Suprapubic skin (tissue), 4 donors: ENCODE results near the gene MYL5. TPM values are rescaled to one million over a fixed set of nuclear protein-coding genes. Genes with fewer than 3 reads are reported as not detected.
"Not testable (repeated sequence)": the region's sequence is repeated elsewhere in the genome, so short reads cannot be mapped to it uniquely, and the experiment has no call there.

Experiments used
- DNase-seq, 2 donors: peaks; one replicate each; pipeline ENCODE4 v3.0.0-alpha.2; 2019; ENCODE audit warnings: low spot score in 2 of 2
- H3K27ac ChIP-seq: fragments of 200-600 bp; sonication (generic); one replicate; pipeline ENCODE4 v1.5.1; 2019
- H3K27me3 ChIP-seq: fragments of 200-600 bp; sonication (generic); one replicate; pipeline ENCODE4 v1.5.1; 2019
- H3K36me3 ChIP-seq: fragments of 200-600 bp; sonication (generic); one replicate; pipeline ENCODE4 v1.5.1; 2019
- H3K4me1 ChIP-seq: fragments of 200-600 bp; sonication (generic); one replicate; pipeline ENCODE4 v1.5.1; 2019
- H3K4me3 ChIP-seq: fragments of 200-600 bp; sonication (generic); one replicate; pipeline ENCODE4 v1.5.1; 2019; ENCODE audit warnings: mild to moderate bottlenecking
- H3K9me3 ChIP-seq: fragments of 200-600 bp; sonication (generic); one replicate; pipeline ENCODE4 v1.5.1; 2019
- EP300 ChIP-seq: sonication (generic); formaldehyde crosslinking; IDR thresholded peaks from one replicate; pipeline ENCODE4 v1.6.1; 2017; ENCODE audit warnings: antibody characterized with exemption
- POLR2A ChIP-seq, 2 donors: fragments of 450-650 bp; IDR thresholded peaks; one replicate each; pipeline ENCODE4 v1.6.1; 2017; ENCODE audit warnings: antibody characterized with exemption in 2 of 2, mild to moderate bottlenecking in 2 of 2, moderate library complexity in 2 of 2
- POLR2AphosphoS5 ChIP-seq, 3 donors: sonication (generic); formaldehyde crosslinking; IDR thresholded peaks; one replicate each; pipeline ENCODE4 v1.6.1; 2017; ENCODE audit warnings: antibody characterized with exemption in 3 of 3
- WGBS: methylation state at CpG from one replicate; pipeline ENCODE4 v1.1.5; 2018; 5-methylcytosine and 5-hydroxymethylcytosine counted together
- total RNA-seq, 4 donors: library from RNA; depleted of rRNA; stranded (reverse); fragments of >200 nt; gene quantifications; one replicate each; pipeline ENCODE4 v1.1.0, GENCODE V29; 2016
- TF ChIP-seq, protein P1 (sequence below), 2 donors: fragments of 200-600 bp in 1 of 2; fragments of 450-650 bp in 1 of 2; sonication (generic) in 1 of 2; IDR thresholded peaks; one replicate each; pipeline ENCODE4 v1.5.1; 2016 to 2019; ENCODE audit warnings: antibody characterized with exemption in 2 of 2, mild to moderate bottlenecking in 1 of 2, moderate library complexity in 1 of 2

MYL5 gene
- total RNA-seq, 4 donors from 2014 or later, result 5.3 to 20.4 (median 10.5) TPM

DNA sequence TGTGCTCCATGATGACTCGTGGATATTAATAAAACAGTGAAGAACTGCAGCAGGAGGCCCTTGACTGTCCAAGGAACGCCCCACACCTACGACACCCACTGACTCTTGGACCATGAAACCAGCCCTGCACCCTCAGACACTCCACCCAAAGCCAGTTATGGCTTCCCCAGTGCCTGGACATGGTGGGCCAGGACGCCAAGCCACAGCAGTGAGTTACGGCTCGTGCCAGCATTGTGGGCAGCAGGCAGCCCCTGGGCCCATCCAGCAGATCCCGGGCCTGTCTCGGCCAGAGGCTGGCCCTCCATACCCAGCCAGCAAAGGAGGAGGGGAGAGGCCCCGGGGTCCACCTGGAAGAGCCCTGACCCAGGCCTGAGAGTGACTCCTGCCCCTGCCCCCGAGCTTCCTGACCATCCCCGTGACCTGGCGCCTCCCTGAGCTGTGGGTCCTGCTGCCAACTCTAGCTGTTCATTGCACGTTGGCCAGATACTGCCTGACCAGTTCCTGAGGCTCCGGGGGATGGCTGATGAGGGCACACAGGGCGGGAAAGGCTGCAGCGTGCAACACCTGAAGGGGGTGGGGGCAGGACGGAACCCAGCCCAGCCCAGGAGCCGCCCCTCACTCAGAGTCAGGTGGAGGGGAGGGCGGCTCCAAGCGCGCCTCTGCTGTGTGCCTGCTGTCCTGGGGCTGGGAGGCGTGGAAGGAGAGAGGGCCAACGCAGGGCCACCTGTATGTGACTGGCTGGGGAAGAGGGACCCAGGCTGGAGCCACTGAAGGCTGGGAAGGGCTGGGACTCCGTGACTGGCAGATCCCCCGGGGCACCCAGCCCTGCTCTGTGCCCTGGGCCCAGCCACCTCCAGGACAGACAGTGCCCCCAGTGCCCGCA, 13.9 kb downstream of the MYL5 start:
- TF ChIP-seq POLR2AphosphoS5 (IDR thresholded peaks at IDR 0.05) (no peak), POLR2A (IDR thresholded peaks at IDR 0.05) (no peak), EP300 (no peak)
- TF ChIP-seq, protein P1, sequence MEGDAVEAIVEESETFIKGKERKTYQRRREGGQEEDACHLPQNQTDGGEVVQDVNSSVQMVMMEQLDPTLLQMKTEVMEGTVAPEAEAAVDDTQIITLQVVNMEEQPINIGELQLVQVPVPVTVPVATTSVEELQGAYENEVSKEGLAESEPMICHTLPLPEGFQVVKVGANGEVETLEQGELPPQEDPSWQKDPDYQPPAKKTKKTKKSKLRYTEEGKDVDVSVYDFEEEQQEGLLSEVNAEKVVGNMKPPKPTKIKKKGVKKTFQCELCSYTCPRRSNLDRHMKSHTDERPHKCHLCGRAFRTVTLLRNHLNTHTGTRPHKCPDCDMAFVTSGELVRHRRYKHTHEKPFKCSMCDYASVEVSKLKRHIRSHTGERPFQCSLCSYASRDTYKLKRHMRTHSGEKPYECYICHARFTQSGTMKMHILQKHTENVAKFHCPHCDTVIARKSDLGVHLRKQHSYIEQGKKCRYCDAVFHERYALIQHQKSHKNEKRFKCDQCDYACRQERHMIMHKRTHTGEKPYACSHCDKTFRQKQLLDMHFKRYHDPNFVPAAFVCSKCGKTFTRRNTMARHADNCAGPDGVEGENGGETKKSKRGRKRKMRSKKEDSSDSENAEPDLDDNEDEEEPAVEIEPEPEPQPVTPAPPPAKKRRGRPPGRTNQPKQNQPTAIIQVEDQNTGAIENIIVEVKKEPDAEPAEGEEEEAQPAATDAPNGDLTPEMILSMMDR (IDR thresholded peaks at IDR 0.05), result no peak
- peak; percentile 69 to 79 for DNase-seq
- Histone ChIP-seq H3K36me3 (no peaks in the 10 kb centered on the region), H3K27ac (peak overlapping the region; percentile 82), H3K27me3 (no peaks in the 10 kb centered on the region), H3K4me3 (peak overlapping the region; percentile 56), H3K9me3 (no peaks in the 10 kb centered on the region), H3K4me1 (peaks cover 48% of the 10 kb centered on the region)
- WGBS, result 52% methylated on average over 15 of the region's 26 CpGs

DNA sequence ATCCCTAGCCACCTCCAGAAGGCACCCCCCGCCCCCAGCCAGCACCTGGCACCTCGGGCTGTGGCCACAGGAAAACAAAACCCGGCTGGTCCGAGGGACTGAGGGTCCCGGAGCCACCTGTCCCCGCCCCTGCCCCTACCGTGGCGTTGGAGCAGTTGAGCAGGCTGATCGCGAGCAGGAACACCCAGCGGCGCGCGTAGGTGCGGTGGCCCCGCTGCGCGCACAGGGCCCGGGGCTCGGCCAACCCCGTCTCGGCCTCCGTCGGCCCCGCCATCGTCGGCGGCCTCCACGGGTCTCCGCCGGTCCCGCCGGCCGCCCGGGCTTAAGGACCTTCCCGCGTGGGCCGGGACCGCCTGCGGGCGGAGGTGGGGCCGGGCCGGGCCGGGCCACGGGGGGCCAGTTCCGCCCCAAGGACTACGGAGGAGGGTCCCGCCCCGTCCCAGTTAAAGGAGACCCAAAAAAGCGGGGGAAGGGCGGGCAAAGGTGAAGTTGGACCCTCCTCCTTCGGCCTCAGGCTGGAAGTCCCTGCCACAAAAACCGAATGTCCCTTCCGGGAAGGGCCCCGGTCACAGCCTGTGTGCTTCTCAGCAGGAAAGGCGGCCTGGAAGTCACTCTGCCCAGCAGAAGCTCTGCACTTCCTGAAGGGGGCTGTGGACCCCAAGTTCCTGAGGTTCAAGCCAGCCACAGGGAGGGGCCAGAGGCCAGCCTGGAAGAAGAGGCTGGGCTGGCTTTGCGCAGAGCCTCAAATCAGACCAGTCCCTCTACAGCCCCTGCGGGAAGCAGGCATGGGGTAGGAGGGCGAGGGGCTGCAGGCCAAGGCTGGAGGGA, 14.7 kb downstream of the MYL5 start, which contains the start of gene SLC49A3:
Gene SLC49A3 (minus strand): TSS at position 298 of the 828 bp plus-strand sequence. CDS start 24 bp downstream, at position 274.
- Histone ChIP-seq H3K27ac (peak within 1 kb of the TSS; percentile 82), H3K36me3 (no peaks in the 10 kb centered on the region), H3K4me3 (peak within 1 kb of the TSS; percentile 56), H3K27me3 (no peaks in the 10 kb centered on the region), H3K9me3 (no peaks in the 10 kb centered on the region), H3K4me1 (peaks cover 39% of the 10 kb centered on the region)
- peak in 1 of 2 donors; percentile 81 for DNase-seq
- WGBS, result 21% methylated on average over 22 of the region's 59 CpGs
- TF ChIP-seq POLR2AphosphoS5 (IDR thresholded peaks at IDR 0.05), result no peak
- no peak for TF ChIP-seq POLR2A (IDR thresholded peaks at IDR 0.05)
- no peak for TF ChIP-seq EP300
- TF ChIP-seq, protein P1 (IDR thresholded peaks at IDR 0.05), result no peak

DNA sequence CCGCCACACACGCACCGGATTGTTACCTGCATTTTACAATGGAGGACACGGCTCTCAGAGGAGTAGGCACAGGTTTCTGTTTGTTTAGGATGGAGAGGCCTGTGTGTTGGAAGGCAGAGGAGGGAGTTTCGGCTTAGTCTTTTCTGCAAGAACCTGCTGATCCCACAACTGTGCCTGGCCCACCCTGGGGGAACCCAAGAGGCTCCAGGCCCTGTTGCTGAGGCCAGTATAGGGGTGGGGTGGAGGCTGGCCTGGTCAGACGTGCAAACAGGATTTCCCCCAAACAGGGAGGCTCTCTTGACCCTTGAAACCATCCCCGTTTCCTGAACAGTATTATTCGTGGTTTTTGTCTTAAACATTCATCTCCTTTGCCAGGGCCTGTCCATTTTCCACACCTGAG, 15.4 kb downstream of the MYL5 start:
- peak overlapping the region; percentile 82 for H3K27ac ChIP-seq
- peak overlapping the region; percentile 56 for H3K4me3 ChIP-seq
- WGBS, result 81% methylated on average over 8 of the region's 8 CpGs

DNA sequence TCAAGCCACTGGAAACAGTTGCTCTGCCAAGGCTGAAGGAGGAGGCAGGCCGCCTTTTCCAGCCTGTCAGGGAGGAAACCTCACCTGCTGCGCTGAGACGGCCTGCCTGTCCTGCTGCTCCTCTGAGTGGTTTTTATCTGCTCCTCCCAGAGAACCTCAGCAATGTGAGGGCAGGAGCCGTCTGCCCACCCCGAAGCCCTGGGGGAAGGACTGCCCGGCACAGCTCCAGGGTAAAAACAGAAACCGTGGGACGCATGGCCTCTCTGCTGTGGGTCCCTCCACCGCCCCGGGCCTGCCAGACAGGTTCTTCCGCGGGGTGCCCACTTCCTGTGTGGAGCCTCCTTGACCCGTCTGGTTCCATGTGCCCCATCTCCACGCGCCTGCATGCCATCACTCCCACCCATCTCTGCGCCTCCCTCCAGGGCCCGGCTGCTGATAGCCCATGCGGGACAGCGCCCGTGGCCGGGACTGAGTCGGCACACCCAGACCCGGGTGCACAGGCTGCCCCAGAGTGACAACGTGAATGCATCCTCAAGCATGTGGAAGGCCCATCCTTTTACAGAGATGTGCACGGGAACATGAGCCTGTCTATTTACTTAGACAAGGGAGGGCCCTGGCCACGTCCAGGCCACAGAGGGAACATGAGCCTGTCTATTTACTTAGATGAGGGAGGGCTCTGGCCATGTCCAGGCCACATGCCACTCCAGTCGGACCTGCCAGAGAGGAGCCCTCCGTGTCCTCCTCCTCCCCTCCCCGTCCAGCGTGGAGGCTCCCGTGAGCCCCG, 18.6 kb downstream of the MYL5 start:
- no peaks in the 10 kb centered on the region for H3K36me3 ChIP-seq
- TF ChIP-seq, protein P1 (IDR thresholded peaks at IDR 0.05), result no peak
- TF ChIP-seq POLR2AphosphoS5 (IDR thresholded peaks at IDR 0.05), result no peak
- no peak for TF ChIP-seq POLR2A (IDR thresholded peaks at IDR 0.05)
- no peak for TF ChIP-seq EP300
- H3K4me1 ChIP-seq, result peaks cover 21% of the 10 kb centered on the region
- H3K27ac ChIP-seq, result no peak overlapping the region
- 68% methylated on average over 30 of the region's 32 CpGs for WGBS
- H3K9me3 ChIP-seq, result no peaks in the 10 kb centered on the region
- no peaks in the 10 kb centered on the region for H3K27me3 ChIP-seq
- no peak overlapping the region for H3K4me3 ChIP-seq
- DNase-seq, result no peak

More for the DNA sequence above, 15.4 kb downstream of the MYL5 start:
- peaks cover 37% of the 10 kb centered on the region for H3K4me1 ChIP-seq
- no peaks in the 10 kb centered on the region for H3K36me3 ChIP-seq
- H3K9me3 ChIP-seq, result no peaks in the 10 kb centered on the region
- no peak for TF ChIP-seq EP300
- TF ChIP-seq, protein P1 (IDR thresholded peaks at IDR 0.05), result no peak
- no peak for TF ChIP-seq POLR2A (IDR thresholded peaks at IDR 0.05)
- no peak for TF ChIP-seq POLR2AphosphoS5 (IDR thresholded peaks at IDR 0.05)
- no peaks in the 10 kb centered on the region for H3K27me3 ChIP-seq
- DNase-seq, result peak in 1 of 2 donors; percentile 67

DNA sequence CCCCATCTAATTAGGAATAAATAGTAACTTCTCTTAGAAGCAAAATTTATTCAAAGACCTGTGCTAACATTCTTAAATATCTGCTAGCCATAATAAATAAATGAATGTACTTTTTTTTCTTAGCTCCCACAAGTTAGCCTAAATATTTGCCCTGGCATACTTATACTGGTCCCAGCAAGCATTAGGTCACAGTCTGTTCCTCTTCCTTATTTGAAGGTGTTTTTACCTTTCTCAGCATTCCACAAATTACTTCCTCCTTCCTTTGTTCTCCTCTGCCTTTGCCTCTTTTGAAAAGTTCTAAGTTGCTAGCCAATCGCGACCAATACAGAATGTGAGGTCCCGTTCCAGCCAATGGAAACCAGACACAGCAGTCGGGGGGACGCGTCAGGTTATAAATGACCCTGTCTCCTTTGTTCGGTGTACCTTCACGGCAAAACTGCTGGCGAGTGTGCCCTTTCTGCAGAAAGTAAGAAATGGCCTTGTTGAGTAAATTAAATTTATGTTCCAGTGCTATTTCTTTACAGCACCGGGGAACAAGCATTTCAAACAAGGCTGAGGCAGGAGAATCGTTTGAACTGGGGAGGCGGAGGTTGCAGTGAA, 20.1 kb downstream of the MYL5 start:
- 92% methylated on average over 12 of the region's 12 CpGs for WGBS
- not testable (repeated sequence) for DNase-seq, H3K27me3 ChIP-seq, H3K27ac ChIP-seq, H3K4me3 ChIP-seq, H3K36me3 ChIP-seq, H3K4me1 ChIP-seq, H3K9me3 ChIP-seq
